HG03432 (cell line): ENCODE measurements around the gene CORO7.
A peak's percentile ranks its signal among the peaks of the same experiment; 100 is the strongest.

Experiments
- ATAC-seq: cut with Tn5 transposase; IDR thresholded peaks from one replicate; pipeline ENCODE4 v1.9.1; 2021; ENCODE audit warnings: mild to moderate bottlenecking, moderate library complexity; ENCODE audit not compliant: unreplicated experiment

The CORO7 gene

GRCh38 chr16:4373356-4373908 is 43.0 kb downstream of the CORO7 start:
- ATAC-seq: no peak

- ATAC-seq: no peak
Measured at GRCh38 chr16:4372578-4373355, 43.6 kb downstream of the CORO7 start.

GRCh38 chr16:4372001-4372577 is 44.3 kb downstream of the CORO7 start:
- ATAC-seq: peak; percentile 31

- peak; percentile 52 for ATAC-seq
Measured at GRCh38 chr16:4371357-4372000, 44.9 kb downstream of the CORO7 start, which contains the start of gene VASN. Gene VASN, plus strand, starts transcription at chr16:4371848. Its CDS starts 9,030 bp downstream, at chr16:4380878.

GRCh38 chr16:4370570-4371356 is 45.6 kb downstream of the CORO7 start:
- ATAC-seq: no peak

GRCh38 chr16:4370151-4370550 is 46.2 kb downstream of the CORO7 start:
- ATAC-seq: no peak

GRCh38 chr16:4369007-4369733 is 47.2 kb downstream of the CORO7 start:
- no peak for ATAC-seq

- no peak for ATAC-seq
Measured at GRCh38 chr16:4367393-4367856, 49.0 kb downstream of the CORO7 start.

GRCh38 chr16:4366016-4366415 is 50.4 kb downstream of the CORO7 start:
- no peak for ATAC-seq

GRCh38 chr16:4365615-4366014 is 50.8 kb downstream of the CORO7 start:
- no peak for ATAC-seq

- peak; percentile 71 for ATAC-seq
Measured at GRCh38 chr16:4365014-4365406, 51.4 kb downstream of the CORO7 start.

GRCh38 chr16:4364196-4365013 is 52.0 kb downstream of the CORO7 start:
- no peak for ATAC-seq

- ATAC-seq: no peak
Measured at GRCh38 chr16:4362476-4363135, 53.8 kb downstream of the CORO7 start.

- ATAC-seq: no peak
Measured at GRCh38 chr16:4361944-4362311, 54.5 kb downstream of the CORO7 start.

GRCh38 chr16:4361033-4361943 is 55.1 kb downstream of the CORO7 start:
- ATAC-seq: no peak

GRCh38 chr16:4360538-4361021 is 55.8 kb downstream of the CORO7 start:
- no peak for ATAC-seq

GRCh38 chr16:4359914-4360313 is 56.5 kb downstream of the CORO7 start:
- ATAC-seq: no peak
